Fibroblast of skin of scalp (primary cell): ENCODE results near the gene TRABD2B.
A peak's percentile ranks its signal among the peaks of the same experiment; 100 is the strongest.

Source experiments
- DNase-seq: peaks from one replicate; pipeline ENCODE4 v3.0.0-alpha.2; 2013

Gene TRABD2B

DNA sequence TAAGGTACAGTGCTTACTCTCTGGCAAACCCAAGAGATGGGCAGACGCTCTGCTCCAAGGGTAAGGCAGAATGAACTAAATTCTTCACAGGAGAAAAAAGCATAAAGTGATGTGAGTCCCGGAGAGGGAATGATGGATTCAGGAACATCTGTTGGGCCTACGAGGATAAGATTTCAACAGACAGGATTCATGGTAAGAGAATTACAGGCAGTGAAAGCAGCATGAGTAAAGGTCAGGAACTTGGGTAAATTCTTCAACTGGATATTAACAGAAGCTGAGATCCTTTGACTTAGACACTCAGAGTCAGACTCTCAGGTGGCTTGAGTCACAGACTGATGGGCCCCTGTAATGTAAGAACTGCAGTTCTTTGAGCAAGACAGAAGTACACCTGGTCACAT, 152.6 kb downstream of the TRABD2B start:
- DNase-seq: no peak

DNA sequence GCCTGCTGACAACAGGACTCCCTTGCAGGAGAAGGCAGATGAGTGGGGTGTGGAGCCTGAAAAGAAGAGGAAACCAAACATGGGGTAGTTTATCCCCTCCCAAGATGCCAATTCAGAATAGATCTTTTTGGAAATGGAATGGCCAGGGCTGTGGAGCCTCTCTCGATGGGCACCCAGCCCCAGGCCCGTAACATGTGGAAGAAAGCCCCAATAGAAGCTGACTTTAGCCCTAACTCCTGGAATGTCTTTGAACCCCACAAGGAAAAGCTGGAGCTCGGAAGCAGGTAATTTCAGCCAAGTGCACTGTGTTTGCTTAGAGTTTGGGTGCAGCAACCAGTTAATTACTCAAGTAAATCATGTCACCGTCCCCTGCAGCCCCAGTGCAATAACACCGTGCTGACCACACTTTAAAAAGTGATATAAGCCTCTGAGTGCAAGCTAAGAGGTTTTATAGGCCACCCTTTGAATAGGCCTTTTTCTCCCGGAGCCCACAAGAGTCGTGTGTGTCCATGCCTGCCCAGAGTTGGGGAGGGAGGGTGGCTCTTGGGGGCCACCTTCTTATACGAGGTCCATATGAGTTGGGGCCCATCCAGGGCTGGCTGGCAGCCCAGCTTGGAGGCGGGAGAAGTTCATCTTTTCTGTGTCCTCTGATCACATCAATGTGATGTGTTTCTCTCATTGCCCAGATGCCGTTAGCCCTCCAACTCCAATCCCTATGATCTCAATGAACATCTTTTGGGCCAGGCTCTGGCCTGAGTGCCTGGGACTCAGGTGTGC, 153.2 kb downstream of the TRABD2B start:
- no peak for DNase-seq

DNA sequence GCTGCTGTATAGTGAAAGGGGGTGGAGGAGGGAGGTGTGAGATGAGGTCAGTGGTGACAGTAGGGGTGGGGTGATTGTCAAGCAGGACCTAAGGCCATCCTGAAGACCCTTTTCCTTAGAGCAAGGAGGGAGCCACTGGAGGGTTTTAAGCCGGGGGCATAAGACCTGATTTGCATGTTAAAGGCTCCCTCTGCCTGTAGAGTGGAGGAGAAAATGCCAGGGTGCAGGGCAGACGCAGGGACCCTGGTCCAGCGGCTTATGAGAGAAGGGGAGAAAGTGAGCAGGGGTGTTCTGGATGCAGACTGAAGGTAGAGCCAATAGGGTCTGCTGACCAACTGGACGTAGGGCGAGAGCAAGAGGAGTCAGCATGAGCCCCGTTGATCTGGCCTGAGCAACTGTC, 154.1 kb downstream of the TRABD2B start:
- no peak for DNase-seq

DNA sequence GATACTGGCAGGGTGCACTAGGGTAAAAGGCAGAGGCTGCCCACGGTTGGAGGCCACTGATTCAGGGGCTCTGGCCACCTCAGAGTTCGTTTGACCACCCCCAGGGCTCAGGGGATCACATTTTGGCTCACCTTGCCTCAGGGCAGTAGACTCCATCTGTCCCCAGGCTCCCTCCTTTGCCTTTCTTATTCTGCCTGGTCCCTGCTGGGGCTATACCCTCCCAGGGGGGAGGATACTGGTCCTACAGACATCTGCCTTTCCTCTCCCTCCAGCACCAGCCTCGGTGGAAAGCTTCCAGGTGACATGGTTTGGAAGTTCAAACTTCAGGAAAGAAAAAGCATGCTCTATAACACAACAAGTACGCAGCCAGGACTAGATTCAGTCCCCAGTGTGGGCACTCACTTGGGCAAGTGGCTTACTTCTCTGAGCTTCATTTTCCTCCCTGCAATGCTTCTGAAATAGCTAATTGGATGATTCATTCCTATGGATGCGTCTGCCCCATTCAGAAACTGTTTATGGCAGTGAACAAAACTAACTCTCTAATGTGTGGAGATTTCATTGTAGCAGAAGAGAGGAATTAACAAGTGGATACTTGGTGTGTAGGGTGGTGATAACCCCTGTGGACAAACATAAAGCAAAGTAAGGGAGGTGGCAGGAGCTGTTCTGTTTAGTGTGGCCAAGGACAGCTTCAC, 154.8 kb downstream of the TRABD2B start:
- peak; percentile 45 for DNase-seq

DNA sequence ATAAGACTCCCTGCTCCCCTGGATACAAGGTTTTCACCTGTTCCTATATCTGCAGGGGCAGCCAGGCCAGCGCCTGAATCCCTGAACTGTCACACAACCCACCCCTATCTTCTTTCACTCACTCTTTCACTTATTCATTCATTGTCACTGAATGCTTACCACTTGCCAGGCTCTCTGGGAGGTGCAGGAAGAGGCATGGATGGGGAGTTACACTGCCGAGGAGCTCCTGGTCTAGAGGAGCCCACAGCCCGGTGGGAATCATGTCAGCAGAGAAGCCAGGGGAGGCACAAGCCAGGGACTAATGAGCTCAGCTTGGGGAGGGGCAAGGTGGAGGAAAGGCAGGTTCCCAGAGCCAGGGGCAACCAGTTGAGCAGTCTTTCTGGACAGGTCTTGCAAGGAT, 155.8 kb downstream of the TRABD2B start:
- DNase-seq: no peak

DNA sequence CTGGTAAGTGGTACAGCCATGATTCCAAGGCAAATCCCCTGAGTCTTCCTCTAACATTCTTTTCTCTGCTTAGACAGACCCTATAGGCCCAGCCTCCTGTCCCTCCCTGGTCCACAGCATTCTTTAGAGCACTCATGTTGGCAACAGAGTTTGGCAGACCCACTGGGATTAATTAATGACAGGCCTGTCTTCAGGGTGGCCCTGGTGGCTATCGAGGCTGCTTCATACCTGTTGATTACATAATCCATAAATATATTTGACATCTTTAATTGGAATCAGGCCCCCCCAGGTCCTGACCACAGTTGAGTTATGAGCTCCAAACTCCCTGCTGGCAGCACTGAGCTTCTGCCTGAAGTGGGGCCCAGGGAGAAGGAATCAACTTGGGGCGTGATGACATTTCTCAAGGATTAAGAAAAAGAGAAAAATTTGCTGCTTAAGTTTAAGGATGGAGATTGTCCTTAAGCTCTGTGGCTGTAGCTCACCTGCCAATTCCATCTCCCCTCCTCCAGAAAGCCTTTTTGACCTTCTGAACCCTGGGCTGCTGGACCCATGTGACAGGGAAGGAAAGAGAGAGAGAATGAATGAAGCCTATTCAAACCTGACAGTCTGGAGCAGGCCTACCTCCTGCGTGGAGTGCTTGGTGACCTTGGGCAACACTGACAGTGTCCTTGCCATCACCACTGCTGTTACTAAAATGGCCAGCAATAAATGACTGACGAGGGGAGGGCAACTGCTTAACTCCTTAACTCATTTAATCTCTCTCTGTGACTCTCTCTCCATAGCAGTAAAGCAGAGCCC, 156.6 kb downstream of the TRABD2B start:
- DNase-seq: peak; percentile 92

DNA sequence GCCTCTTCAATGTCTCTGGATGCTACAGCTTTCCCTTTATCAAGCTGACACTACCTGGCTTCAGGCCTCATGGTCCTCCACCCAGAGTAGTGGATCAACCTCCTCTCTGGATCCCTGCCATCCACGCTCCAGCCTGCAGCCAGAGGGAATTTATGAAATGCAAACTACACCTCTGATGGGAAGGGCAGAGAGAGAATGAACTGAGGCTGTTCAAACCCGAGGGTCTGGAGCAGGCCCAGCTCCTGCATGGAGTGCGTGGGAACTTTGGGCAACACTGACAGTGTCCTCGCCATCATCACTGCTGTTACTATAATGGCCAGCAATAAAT, 157.8 kb downstream of the TRABD2B start:
- DNase-seq: no peak

DNA sequence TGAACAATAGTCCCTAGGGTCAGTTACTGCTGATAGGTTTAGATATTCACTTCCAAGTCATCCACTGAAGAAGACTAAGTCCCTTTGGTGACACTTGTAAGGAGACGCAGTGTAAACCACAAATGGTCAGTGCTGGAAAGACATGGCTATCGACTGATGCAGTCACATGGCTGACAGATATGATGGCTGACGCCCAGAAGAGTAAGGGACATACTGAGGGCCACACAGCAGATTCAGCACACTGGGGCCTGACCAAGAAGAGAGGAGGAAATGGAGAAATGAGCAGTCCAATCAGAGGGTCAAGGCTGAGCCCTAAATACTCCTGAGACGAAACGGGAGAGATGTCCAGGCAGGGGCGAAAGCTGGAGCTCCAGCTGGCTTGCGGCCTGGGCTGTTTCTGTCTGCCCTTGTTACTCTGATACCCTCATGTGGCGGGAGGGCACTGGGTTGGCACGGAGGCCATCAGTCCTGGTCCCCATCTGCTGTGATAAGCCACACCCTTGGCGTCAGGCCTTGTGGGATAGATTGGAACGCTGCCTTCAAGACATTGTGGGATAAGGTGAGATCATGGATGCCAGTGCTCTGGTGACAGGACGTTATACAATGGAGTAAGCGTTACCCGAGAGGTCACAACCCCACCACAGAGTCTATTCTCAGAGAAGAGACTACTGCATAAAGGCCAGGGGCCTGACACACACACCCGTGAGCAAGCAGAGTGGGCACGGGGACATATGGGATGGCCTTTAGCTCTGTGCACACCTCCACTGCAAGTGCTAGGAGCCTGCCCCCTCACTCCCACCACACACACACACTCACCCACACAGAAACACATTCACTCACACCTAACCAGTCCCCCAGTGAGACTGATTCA, 158.4 kb downstream of the TRABD2B start:
- DNase-seq: no peak

DNA sequence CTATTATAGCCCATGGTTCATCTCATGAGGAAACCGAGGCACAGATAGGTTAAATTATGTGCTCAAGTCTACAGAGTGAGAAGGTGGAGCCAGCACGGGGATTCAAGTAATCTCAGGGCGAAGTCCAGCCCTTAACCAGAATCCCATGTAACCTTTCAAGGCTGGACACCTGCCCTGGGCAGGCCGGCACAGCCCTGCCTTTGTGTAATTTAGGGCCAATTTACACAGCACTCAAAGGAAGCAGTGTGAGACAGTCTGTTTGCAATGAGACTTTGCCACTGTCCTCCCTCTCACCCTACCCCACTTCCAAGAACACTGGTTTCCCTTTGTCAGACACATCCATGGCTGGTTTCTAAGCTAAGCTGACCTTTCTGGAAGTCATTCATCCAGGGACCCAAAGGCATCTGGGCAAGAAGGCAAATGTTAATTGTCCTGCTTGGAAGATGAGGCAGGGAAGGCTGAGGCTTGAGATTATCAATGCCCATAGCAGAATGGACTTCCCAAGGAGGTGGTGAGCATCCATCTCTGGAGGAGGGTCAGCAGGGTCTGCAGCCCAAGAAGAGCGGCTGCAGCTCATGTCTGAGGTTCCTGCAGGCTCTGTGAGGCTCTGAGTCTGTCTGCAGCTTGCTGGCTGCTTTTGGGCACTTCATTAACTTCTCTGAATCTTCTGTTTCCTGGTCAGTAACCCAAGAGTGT, 159.2 kb downstream of the TRABD2B start:
- no peak for DNase-seq

DNA sequence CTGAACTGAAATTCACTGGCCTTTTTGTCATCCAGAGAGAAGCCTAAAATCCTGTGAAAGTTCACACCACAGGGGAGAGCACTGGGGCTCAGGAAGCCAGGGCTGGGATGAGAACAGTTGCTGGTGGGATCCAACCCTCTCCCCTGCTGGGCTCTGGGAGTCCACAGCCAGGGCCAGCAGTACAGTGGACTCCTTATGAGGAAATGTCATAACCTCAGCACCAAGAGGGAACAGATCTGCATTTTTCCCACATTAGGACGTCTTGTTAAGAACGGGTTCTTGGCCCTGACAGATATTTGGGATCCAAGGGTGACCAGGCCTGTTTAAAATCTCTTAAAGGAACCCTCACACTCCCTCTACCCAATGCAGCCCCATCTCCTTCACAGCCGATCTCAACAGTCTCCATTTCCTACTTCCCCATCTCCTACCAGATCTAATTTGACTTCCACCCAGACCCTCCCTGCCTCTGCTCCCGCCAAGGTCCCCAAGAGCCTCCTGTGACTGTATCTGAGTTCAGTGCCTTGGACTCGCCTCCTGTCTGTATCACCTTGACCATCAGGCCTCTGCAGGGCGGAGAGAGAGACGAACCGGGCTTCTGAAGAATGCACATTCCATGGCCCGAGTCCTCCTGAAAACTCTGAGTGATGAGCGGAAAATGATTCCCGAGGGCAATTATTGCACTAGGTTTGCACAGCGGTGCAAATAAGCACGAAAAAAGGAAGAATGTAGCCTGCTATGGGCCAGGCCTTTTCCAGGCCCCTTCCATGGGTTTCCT, 159.9 kb downstream of the TRABD2B start:
- peak; percentile 57 for DNase-seq

DNA sequence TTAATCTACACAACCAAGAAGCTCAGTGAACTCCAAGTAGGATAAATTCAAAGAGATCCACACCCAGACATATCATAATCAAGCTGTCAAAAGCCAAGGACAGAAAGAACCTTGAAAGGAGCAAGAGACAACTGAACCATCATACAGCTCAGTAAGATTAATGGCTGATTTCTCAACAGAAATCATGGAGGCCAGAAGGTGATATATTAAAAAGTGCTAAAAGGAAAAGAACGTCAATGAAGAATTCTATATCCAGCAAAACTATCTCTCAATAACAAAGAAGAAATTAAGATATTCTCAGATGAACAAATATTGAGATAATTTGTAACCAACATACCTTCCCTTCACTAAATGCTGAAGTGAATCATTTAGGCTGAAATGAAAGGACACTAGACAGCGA, 161.8 kb downstream of the TRABD2B start:
- DNase-seq: no peak

DNA sequence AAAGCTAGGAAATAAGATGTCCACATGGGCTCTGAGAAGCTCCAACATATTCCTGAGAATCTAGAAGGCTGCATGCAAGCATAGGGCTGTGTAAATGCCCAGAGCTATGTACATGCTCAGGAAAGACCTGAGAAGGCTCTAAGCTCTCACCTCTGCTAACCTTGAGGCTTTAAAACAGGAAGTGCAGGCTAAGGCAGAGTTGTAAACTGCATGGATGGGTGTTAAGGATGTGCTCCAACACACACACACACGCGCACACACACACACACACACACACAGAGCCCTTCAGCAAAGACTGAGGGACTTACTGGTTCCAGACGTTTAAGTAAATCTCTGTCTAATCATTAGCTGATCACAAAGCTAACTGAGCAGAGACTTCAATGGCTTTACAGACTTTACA, 162.9 kb downstream of the TRABD2B start:
- DNase-seq: no peak

DNA sequence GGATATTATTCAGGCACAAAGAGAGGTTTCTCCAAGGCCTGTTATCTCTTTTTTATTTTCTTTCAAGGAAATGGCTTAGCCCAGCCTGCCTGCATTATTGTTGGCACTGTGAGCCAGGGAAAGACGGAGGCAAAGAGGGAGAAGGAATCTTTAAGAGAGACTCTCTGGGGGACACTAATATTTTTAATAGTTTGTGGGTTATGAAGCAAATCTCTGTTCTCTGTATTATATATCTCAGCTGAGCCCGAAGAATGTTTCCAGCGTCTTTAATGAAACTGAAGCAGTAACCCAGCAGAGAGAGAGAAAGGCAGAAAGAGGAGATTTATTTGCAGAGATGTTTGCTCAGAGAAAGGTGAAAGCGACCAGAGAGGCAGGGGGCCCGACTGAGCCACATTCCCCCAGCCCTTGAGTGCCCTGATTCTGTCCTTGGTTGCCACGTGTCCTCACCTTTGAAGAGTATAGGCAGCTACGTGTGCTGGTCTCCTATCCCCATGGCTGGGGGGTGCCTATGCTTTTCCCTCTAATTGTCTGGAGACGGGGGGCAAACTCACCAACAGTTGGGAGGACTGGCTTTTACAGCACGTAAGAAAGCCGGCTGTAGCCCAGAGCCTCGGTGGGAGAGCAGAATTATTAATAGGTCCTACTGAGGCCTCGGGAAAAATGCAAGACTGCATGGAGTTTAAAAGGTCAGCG, 166.4 kb downstream of the TRABD2B start:
- no peak for DNase-seq

DNA sequence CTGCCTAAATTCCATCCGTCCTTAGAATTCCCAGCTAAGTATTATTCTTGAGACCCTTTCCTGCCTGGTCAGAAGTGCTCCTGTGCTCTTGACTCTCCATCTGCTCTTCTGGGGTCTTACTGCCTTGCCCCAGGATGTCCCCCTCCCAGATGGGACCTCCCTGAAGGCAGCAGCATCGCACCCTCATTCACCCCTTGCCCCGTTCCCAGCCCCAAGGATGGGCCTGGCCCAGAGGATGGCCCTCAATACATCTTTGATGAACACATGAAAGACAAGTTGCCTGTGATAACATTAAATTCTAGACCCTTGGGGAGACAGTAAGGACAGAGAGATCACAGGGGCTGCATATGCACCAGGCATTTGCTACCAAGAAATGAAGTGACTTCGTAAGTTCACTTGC, 167.2 kb downstream of the TRABD2B start:
- no peak for DNase-seq

DNA sequence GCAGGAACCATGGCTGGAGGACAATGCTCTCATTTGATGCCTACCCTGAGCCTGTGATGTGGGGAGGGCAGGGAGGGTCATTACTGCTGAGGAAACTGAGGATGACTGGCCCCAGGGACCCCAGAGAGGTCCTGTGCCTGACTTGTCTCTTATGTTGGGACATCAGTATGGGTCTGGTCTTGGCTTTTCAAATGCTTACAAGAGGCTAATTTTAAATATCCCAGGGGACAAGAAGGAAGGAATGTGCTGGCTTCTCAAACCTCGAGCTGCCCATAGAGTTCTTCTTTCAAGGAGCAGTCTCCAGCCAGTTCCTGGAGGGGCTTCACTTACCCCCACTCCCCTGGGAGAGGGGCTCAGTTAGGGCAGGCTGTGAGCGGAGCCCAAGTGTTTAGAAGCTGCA, 168.2 kb downstream of the TRABD2B start:
- DNase-seq: peak; percentile 18

DNA sequence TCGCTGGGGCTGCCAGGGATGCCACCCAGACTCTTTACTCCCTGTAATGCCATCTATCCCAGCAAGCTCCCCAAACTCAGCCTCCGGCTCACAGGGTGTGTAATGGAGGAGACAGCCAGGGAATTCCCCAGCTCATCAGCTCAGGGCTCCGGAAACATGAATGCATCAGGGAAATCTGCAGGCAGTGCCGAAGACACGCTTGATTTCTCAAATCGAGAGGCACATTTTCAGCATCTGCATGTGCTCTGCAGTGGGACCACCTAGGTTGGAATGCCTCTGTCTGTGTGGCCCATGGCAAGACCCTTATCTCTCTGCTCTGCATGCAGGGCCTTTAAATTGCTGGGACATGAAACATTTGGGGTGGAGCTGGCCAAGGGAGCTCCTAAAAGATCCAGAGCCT, 170.1 kb downstream of the TRABD2B start:
- DNase-seq: peak; percentile 32

DNA sequence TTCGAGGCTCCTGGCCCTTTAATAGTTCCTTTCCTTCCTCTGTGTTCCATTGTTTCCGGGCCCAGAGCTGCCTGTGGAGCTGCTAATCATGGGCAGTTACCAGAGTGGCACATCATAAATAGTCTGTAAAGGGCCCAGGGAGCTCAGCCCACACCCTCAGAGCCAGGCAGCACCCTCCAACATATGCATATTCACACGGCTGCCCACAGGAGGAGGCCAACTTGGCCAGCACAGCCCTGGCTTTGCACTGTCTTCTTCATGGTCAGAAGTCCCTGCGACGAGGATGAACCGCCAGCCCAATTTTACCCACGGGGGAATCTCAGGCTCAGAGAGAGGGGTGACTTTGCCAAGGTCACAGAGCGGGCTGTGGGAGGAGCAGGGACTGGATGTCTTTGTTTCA, 172.5 kb downstream of the TRABD2B start:
- DNase-seq: no peak

DNA sequence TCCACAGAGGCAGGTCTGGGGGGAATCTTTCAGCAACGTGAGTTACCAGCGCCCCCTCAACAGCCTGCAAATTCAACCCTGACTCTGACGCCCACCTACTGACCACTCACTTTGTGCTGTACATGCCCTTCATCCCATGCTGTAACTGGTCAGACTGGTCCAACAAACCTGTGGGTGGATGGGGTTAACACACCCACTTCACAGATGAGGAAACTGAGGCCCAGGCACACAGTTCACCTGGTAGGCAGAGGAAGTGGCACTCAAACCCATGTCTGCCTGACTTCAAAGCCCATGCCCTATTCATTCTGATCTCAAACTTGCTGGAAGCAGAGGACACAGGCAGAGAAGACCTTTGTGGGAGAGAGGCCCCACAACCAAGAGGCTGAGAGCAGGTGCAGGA, 172.9 kb downstream of the TRABD2B start:
- no peak for DNase-seq

DNA sequence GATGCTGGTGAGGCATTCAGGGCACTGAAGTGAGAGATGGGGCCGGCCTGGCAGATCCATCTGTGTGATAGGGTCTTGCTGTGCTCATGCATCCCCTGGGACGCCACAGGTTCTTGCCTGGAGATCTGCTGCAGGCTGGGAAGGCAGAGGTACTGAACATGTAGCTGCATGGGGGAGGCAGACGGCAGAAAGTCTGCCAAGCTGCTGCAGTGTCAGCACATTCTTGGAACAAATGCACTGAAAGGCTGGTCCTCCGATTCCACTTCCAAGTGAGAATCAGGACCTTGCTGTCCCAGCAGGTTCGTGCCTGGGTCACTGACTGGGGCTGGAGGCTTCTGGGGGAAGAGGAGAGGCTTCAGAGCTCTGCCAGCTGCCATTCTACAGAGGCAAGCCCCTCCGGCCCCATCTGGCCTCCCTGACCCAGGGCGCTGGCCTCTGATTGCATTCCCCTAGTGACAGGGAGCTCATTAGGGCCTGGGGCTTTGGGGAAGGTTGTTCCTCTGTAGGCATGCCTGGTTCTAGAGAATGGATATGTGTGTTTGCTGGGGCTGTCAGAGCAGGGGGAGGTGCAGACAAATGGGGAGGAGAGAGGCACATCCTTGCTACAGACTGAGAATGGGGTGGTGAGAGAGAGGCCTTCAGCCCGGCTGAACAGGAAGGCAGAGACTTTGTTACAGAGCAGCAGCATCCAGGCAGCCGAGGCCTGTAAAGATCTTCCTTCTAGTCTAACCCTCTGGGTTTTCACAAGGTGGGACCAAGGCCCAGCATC, 174.0 kb downstream of the TRABD2B start:
- DNase-seq: no peak

DNA sequence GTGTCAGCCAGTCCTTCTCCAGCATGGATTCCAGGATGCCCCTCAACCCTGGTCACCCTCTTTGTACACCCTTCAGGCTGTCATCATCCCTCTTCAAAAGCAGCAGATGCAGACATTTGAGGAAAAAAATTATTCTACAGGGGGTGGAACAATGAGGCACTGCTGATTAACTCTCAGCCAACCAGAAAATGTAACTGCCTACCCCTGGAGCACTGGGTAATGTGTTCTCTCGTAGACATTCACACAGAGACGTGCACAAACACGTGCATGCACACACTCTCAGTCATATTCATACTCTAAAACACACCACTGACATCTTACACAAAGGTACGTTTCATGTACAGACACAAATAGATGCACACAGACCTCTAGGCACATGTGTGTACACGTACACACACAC, 175.4 kb downstream of the TRABD2B start:
- DNase-seq: no peak
